GM18526 (cell line): ENCODE results near the gene C6orf118.

ENCODE experiments used
- POLR2A ChIP-seq: IDR thresholded peaks from 3 replicates; pipeline ENCODE4 v1.6.1; 2011; ENCODE audit not compliant: insufficient read length; ENCODE audit errors: extremely low read depth

Gene C6orf118

DNA sequence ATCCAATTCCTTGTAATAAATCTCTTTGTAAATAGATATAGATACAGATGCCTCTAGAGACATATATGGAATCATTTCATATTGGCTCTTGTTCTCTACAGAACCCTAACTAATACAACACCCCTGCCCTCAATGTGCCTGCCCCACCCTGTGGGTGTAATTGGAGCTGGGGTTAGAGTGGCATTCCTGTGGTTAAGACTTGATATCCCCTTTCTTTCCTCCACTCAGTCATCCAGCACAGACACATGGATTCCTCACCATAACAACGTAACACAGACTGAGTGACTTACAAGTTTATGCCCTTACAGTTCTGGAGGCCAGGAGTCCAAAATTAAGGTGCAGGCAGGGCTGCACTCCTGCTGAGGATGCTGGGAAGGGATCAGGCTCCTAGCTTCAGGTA is 42.8 kb downstream of the C6orf118 start:
- no peak for TF ChIP-seq POLR2A

DNA sequence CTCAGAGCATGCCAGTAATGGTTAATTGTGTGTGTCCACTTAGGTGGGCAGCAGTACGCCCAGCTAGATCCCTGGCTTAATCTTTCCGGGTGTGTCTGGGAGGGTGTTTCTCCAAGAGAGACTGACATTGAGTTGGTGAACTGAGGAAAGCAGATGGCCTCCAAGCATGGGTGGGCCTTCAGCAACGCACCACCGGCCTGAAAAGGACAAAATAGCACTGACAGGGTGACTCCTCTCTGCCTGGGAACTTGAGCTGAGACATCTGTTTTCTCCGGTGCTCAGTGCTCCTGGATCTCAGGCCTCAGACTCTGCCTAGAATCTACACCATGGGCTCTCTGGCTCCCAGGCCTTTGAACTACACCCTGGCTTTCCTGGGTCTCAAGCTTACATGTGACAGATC is 43.2 kb downstream of the C6orf118 start:
- TF ChIP-seq POLR2A = no peak

DNA sequence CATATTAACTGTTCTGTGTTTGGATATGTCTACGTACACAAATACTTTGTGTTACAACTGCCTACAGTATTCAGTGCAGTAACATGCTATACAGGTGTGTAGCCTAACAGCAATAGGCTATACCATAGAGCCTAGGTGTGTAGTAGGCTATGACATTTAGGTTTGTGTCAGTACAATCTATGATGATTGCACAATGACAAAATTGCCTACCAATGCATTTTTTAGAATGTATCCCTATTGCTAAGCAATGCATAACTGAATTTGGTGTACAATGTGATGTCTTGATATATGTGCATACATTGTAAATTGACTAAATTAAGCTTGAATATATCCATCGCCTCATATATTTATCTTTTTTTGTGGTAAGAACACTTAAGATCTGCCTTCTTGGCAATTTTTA is 48.9 kb downstream of the C6orf118 start:
- TF ChIP-seq POLR2A = no peak

GRCh38 chr6:165249808-165250207 is 59.6 kb downstream of the C6orf118 start:
- TF ChIP-seq POLR2A = no peak

GRCh38 chr6:165245701-165246100 is 63.7 kb downstream of the C6orf118 start:
- TF ChIP-seq POLR2A = no peak

- TF ChIP-seq POLR2A = no peak
Observed at GRCh38 chr6:165245287-165245686, 64.1 kb downstream of the C6orf118 start.

DNA sequence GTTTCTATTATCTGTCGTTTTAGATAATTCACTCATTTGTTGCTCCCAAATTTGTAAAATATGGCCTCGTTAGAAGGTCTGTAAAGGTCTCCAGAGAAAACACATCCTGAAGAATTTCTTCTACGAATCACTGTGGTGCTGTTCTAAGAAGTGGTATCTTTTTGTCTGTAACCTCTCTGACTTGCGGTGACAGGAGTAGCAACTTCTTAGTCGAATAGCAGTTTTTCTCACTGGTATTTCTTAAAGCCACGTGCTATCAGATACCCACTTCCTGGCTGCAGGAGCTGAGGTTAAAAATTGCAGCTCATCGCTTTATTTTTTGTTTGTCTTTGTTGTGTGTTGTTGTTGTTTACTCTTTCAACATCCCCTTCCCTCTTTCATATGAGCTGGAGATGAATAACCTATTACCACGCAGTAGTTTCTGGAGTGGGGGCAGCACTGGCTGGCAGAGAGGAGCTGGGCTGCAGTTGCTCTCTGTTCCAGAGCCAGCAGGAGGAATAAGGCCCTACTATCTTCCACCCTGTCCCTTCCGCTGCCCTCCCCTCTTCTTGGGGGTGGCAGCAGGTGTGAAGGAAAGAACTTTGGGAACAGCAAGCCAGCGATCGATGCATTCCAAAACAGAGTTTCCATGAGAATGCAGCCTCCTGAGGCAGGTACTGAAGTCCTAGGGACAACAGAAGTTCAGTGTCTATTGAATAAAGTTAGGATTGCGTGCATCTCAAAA is 64.7 kb downstream of the C6orf118 start:
- TF ChIP-seq POLR2A = no peak

- TF ChIP-seq POLR2A = no peak
Observed at GRCh38 chr6:165243801-165244200, 65.6 kb downstream of the C6orf118 start.

- TF ChIP-seq POLR2A = no peak
Observed at GRCh38 chr6:165236326-165236725, 73.1 kb downstream of the C6orf118 start.

DNA sequence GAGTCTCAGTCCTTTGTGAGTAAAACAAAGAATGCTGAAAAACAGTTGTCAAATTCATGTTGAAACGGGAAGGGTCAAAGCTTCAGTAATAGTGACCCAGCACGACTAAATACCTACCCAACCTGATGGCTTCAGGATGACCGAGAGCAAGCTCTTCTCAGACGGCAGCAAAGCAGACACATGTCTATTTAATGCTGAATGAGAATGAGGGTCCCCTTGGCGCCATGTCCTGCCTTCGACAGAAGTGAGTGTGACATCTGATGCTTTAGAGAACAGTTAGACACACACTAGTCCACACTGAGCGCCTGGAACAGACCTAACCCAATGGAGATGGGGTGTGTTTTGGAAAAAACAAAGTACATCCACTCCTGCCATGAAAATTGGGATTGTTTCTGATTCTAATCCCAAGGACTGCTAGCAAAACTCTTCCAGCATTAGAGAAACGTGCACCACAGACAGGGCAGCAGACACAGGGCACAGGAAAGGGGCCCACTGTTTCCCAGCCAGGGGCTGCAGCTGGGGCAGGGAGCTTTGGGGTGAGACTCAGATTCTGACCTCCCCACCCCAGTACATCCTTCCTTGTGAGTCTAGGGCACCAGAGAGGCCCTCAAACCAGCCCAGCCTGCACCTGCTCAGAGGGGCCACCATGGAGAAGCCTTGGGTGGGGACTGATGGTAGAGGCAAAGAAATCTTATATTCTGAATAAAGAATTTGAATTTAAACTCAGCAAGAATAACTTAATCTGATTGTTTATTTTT is 76.5 kb downstream of the C6orf118 start:
- TF ChIP-seq POLR2A = no peak

DNA sequence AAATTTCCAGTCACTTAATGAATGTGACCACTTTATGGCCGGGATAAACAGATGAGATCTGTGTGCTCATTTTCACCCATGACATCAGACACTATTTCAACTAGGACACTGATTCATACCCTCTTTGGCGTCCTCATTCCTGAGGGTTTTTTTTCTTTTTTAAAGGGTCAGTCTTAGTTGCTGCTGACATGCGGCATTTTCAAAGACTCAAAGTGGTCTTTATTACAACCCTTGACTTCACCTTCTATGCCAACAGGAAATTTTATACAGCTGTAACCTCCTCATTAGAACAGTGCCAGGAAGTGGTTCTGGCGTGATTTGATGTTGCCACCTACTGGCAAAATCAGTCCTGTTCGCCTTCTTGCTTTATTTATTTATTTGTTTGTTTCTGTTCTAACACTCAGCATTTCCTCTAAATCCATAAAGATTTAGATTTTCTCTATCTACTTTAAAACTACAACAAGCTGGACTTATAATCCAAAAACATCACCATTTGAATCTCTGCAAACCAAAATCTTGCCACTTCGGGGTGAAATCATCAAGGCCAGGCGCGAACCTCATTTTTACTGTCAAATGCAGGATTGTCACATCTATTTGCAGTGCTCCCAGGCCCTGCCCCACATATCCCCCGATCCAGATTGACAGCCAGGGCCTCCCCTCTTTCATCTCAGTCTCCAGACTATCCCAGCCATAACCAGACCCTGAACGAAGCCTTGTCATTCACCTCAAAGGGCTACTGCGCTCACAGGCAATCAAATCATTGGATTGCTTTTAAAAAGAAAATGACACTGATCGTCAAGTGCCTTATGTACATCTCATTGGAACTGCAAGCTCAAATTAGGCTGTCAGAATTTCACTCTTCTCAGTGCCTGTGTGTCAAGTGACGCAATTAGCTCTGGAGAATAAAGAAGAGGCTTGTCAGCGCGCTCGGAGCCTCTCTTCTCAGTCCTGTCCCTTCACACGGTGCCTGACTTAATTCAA is 77.5 kb downstream of the C6orf118 start:
- TF ChIP-seq POLR2A = no peak

DNA sequence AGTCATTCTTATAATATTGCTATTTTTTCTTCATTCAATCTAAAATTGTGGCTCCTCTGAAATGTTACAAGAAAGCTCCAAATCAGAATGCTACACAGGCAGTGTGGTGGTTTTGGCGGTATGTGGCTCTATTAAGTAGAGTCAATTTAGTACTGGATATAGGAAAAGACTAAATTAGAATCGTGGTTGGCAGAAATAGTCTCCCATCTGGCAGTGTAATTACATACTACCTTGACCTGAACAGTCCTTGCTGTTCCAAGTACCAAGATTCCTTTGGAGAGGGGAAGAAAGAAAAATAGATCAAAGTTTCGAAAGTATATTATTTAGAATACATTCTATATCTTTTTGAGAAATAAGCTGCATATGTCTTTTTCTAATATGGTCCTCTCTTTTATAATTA is 78.2 kb downstream of the C6orf118 start:
- TF ChIP-seq POLR2A = no peak
